Measurements from ENCODE around the gene UBA7. TPM values are rescaled to one million over a fixed set of nuclear protein-coding genes. Genes with fewer than 3 reads are reported as not detected.

The UBA7 gene
- total RNA-seq, 1 donor from 2014 or later: 18.9 TPM

DNA sequence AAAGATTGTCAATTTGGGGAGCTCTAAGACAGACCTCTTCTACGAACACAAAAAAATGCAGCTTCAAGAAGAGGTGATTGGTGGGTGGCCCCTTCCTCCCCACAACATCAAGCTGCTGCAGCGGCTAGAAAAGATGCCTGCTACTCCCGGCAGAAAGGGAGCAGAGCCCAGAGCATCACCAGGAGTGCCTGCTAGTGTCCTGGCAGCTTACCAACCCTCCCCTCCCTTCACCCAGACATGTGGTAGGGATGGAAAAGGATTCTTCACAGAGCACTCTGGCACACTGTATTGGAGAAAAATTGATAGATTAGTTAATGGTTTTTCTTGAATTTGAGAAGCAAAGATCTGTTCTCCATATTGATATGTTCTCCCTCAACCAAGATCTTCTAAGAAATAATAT is 38.2 kb downstream of the UBA7 start:
- no peaks in the 10 kb centered on the region for H3K27me3 Mint-ChIP-seq (ENCODE audit: low read depth, unreplicated experiment)
- H3K27ac Mint-ChIP-seq (ENCODE audit: unreplicated experiment): no peak overlapping the region
- H3K36me3 Mint-ChIP-seq (ENCODE audit: low read depth, unreplicated experiment): peaks cover 4% of the 10 kb centered on the region
- H3K36me3 ChIP-seq (ENCODE audit: insufficient read depth, low read length): peaks cover 4% of the 10 kb centered on the region
- no peaks in the 10 kb centered on the region for H3K4me1 ChIP-seq (ENCODE audit: insufficient read depth, low read length)
- no peak overlapping the region for H3K4me3 ChIP-seq (ENCODE audit: insufficient read depth, low read depth, low read length)
- H4K20me1 ChIP-seq (ENCODE audit: insufficient read depth, low read length): peaks cover 77% of the 10 kb centered on the region
- DNase-seq (ENCODE audit: low read depth) (no peak), FAIRE-seq (no peak)
- H3K4me1 Mint-ChIP-seq (ENCODE audit: low read depth, unreplicated experiment): peaks cover 9% of the 10 kb centered on the region
- no peaks in the 10 kb centered on the region for H3K27me3 ChIP-seq (ENCODE audit: insufficient read depth, low read length)
- H3K4me2 ChIP-seq (ENCODE audit: low read length): no peak overlapping the region
- no peak for TF ChIP-seq EZH2 (IDR thresholded peaks at IDR 0.05; ENCODE audit: insufficient read depth, low read length)
- TF ChIP-seq, protein P1, sequence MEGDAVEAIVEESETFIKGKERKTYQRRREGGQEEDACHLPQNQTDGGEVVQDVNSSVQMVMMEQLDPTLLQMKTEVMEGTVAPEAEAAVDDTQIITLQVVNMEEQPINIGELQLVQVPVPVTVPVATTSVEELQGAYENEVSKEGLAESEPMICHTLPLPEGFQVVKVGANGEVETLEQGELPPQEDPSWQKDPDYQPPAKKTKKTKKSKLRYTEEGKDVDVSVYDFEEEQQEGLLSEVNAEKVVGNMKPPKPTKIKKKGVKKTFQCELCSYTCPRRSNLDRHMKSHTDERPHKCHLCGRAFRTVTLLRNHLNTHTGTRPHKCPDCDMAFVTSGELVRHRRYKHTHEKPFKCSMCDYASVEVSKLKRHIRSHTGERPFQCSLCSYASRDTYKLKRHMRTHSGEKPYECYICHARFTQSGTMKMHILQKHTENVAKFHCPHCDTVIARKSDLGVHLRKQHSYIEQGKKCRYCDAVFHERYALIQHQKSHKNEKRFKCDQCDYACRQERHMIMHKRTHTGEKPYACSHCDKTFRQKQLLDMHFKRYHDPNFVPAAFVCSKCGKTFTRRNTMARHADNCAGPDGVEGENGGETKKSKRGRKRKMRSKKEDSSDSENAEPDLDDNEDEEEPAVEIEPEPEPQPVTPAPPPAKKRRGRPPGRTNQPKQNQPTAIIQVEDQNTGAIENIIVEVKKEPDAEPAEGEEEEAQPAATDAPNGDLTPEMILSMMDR (IDR thresholded peaks at IDR 0.05; ENCODE audit: insufficient read depth, low read depth, low read length): no peak
- H2AFZ ChIP-seq (ENCODE audit: low read depth, low read length): no peak overlapping the region
- H3K27ac ChIP-seq (ENCODE audit: low read depth, low read length): no peak overlapping the region
- H3K79me2 ChIP-seq (ENCODE audit: insufficient read depth, low read length): peaks cover 92% of the 10 kb centered on the region
- no peaks in the 10 kb centered on the region for H3K9me3 Mint-ChIP-seq (ENCODE audit: unreplicated experiment)
- H3K4me3 Mint-ChIP-seq (ENCODE audit: unreplicated experiment): no peak overlapping the region
- H3K9me3 ChIP-seq (ENCODE audit: insufficient read depth, low read depth, low read length): no peaks in the 10 kb centered on the region
- no peak overlapping the region for H3K9ac ChIP-seq (ENCODE audit: low read length)

DNA sequence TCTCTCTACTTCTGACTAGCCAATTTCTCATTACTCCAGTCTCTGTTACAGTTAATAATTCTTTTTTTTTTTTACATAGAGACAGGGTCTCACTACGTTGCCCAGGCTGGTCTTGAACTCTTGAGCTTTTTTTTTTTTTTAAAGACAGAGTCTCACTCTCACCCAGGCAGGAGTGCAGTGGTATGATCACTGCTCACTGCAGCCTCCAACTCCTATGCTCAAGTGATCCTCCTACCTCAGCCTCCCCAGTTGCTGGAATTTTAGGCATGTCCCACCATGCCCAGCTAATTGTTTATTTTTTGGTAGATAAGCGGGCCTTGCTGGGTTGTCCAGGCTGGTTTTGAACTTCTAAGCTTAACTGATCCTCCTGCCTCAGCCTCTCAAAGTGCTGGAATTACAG is 41.0 kb downstream of the UBA7 start:
- no peak overlapping the region for H3K27ac ChIP-seq (ENCODE audit: low read depth, low read length)
- Mint-ChIP-seq H3K4me1 (ENCODE audit: low read depth, unreplicated experiment) (peaks cover 4% of the 10 kb centered on the region), H3K4me3 (ENCODE audit: unreplicated experiment) (no peak overlapping the region), H3K27me3 (ENCODE audit: low read depth, unreplicated experiment) (no peaks in the 10 kb centered on the region), H3K9me3 (ENCODE audit: unreplicated experiment) (no peaks in the 10 kb centered on the region), H3K36me3 (ENCODE audit: low read depth, unreplicated experiment) (peaks cover 4% of the 10 kb centered on the region), H3K27ac (ENCODE audit: unreplicated experiment) (no peak overlapping the region)
- TF ChIP-seq EZH2 (IDR thresholded peaks at IDR 0.05; ENCODE audit: insufficient read depth, low read length): no peak
- TF ChIP-seq, protein P1 (IDR thresholded peaks at IDR 0.05; ENCODE audit: insufficient read depth, low read depth, low read length): no peak
- peaks cover 93% of the 10 kb centered on the region for H3K79me2 ChIP-seq (ENCODE audit: insufficient read depth, low read length)
- H3K9ac ChIP-seq (ENCODE audit: low read length): no peak overlapping the region
- H3K4me3 ChIP-seq (ENCODE audit: insufficient read depth, low read depth, low read length): no peak overlapping the region
- H2AFZ ChIP-seq (ENCODE audit: low read depth, low read length): no peak overlapping the region
- no peaks in the 10 kb centered on the region for H3K36me3 ChIP-seq (ENCODE audit: insufficient read depth, low read length)
- H3K4me2 ChIP-seq (ENCODE audit: low read length): no peak overlapping the region
- H3K9me3 ChIP-seq (ENCODE audit: insufficient read depth, low read depth, low read length): no peaks in the 10 kb centered on the region
- FAIRE-seq (no peak), DNase-seq (ENCODE audit: low read depth) (no peak)
- H3K27me3 ChIP-seq (ENCODE audit: insufficient read depth, low read length): no peaks in the 10 kb centered on the region
- H3K4me1 ChIP-seq (ENCODE audit: insufficient read depth, low read length): no peaks in the 10 kb centered on the region
- peaks cover 70% of the 10 kb centered on the region for H4K20me1 ChIP-seq (ENCODE audit: insufficient read depth, low read length)

DNA sequence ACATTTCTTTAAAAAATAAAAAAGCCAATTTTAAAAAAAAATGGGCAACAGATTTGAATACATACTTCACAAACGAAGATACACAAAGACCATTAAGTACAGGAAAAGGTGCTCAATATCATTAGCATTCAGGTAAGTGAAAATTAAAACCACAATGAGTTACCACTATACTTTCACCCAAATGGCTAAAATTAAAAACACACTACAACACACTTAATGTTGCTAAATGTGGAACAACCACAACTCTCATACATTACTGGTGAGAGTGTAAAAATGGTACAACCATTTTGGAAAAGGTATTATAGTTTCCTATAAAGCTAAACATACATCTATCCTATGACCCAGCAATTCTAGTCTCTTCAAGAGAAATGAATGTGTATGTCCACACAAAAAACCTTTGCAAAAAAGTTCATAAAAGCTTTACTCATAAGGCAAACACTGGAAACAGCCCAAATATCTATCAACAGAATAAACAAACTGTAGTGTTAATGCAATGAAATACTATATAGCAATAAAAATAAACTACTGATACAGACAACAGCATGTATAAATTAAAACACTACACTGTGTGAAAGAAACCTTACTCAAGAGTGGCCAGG is 42.3 kb downstream of the UBA7 start:
- DNase-seq (ENCODE audit: low read depth) (no peak), FAIRE-seq (no peak)
- Histone ChIP-seq H3K4me3 (ENCODE audit: insufficient read depth, low read depth, low read length) (no peak overlapping the region), H3K9me3 (ENCODE audit: insufficient read depth, low read depth, low read length) (no peaks in the 10 kb centered on the region), H3K36me3 (ENCODE audit: insufficient read depth, low read length) (no peaks in the 10 kb centered on the region), H3K79me2 (ENCODE audit: insufficient read depth, low read length) (peaks cover 91% of the 10 kb centered on the region), H3K4me1 (ENCODE audit: insufficient read depth, low read length) (no peaks in the 10 kb centered on the region), H2AFZ (ENCODE audit: low read depth, low read length) (no peak overlapping the region), H3K27ac (ENCODE audit: low read depth, low read length) (no peak overlapping the region), H3K9ac (ENCODE audit: low read length) (no peak overlapping the region), H3K27me3 (ENCODE audit: insufficient read depth, low read length) (no peaks in the 10 kb centered on the region), H4K20me1 (ENCODE audit: insufficient read depth, low read length) (peaks cover 70% of the 10 kb centered on the region), H3K4me2 (ENCODE audit: low read length) (no peak overlapping the region)
- Mint-ChIP-seq H3K9me3 (ENCODE audit: unreplicated experiment) (no peaks in the 10 kb centered on the region), H3K4me1 (ENCODE audit: low read depth, unreplicated experiment) (peaks cover 4% of the 10 kb centered on the region), H3K4me3 (ENCODE audit: unreplicated experiment) (no peak overlapping the region), H3K27me3 (ENCODE audit: low read depth, unreplicated experiment) (no peaks in the 10 kb centered on the region), H3K27ac (ENCODE audit: unreplicated experiment) (no peak overlapping the region), H3K36me3 (ENCODE audit: low read depth, unreplicated experiment) (no peaks in the 10 kb centered on the region)
- TF ChIP-seq, protein P1 (IDR thresholded peaks at IDR 0.05; ENCODE audit: insufficient read depth, low read depth, low read length): no peak
- TF ChIP-seq EZH2 (IDR thresholded peaks at IDR 0.05; ENCODE audit: insufficient read depth, low read length): no peak
